Dendritic cell treated with granulocyte-macrophage colony-stimulating factor and Interleukin-4, amounts not matched to agents 40 ng/mL and 50 ng/mL, for 4 days (primary cell): ENCODE results near the gene PRRX2.
"Not testable (repeated sequence)": the region's sequence is repeated elsewhere in the genome, so short reads cannot be mapped to it uniquely, and the experiment has no call there.

ENCODE experiments used
- H3K27ac Mint-ChIP-seq: one replicate; pipeline ENCODE4 v1.8.0; 2022; ENCODE audit warnings: mild to moderate bottlenecking, mixed read lengths
- H3K27me3 Mint-ChIP-seq: one replicate; pipeline ENCODE4 v1.8.0; 2022; ENCODE audit warnings: mild to moderate bottlenecking, mixed read lengths
- H3K36me3 Mint-ChIP-seq: one replicate; pipeline ENCODE4 v1.8.0; 2022; ENCODE audit warnings: low read depth, mixed read lengths
- H3K4me1 Mint-ChIP-seq: one replicate; pipeline ENCODE4 v1.8.0; 2022; ENCODE audit warnings: low read depth, mixed read lengths
- H3K4me3 Mint-ChIP-seq: one replicate; pipeline ENCODE4 v1.8.0; 2022; ENCODE audit warnings: mild to moderate bottlenecking, moderate library complexity, mixed read lengths
- H3K9me3 Mint-ChIP-seq: one replicate; pipeline ENCODE4 v1.8.0; 2022; ENCODE audit warnings: mixed read lengths
- intact Hi-C: fragments of 100-400 bp; cut with micrococcal nuclease; formaldehyde crosslinking; loops from one replicate; pipeline ENCODE4 v1.15.0; 2022

Gene PRRX2

DNA sequence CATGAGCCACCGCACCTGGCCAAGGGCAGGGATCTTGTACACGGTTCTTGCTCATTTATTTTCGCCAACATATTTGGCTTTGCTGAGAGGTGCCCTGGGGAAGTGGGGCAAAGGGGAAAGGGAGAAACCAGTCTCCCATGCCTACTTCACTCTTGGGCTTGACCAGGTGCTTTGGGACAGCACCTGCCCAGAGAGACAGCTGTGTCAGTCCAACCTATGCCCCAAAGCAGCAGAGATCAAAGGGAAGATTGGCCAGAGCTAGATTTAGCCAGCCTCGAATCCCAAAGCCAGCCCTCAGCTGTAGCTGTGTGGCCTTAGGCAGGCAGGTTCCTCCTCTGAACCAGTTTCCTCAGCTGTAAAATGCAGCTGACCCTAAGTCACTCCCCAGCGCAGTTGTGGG is 89.7 kb downstream of the PRRX2 start:
- H3K4me1 Mint-ChIP-seq, result peaks cover 42% of the 10 kb centered on the region
- H3K27ac Mint-ChIP-seq, result no peak overlapping the region
- H3K36me3 Mint-ChIP-seq, result no peaks in the 10 kb centered on the region
- H3K4me3 Mint-ChIP-seq, result no peak overlapping the region
- H3K9me3 Mint-ChIP-seq, result no peaks in the 10 kb centered on the region
- H3K27me3 Mint-ChIP-seq, result peaks cover 50% of the 10 kb centered on the region
- intact Hi-C loops, result no loop called here

DNA sequence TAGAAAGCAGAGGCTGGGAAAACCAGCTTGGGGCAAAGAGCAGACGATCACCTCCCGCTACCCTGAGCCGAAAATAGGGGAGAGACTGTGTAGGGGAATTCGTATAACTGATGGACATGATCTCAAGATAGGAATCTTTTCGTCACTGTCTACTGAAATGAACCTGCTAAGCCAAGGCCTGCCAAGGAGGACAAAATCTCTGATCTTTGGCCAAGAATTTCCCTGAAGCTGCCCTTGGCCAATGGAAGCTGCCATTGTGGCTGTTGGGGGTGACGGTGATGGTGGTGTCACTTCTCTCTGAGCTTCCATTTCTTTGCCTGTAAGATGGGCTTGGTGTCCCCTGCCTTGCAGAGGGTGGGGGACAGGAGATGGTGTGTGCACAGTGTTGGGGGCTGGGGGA is 90.7 kb downstream of the PRRX2 start:
- Mint-ChIP-seq H3K4me1 (peaks cover 45% of the 10 kb centered on the region), H3K27ac (no peak overlapping the region), H3K4me3 (no peak overlapping the region), H3K9me3 (no peaks in the 10 kb centered on the region), H3K36me3 (no peaks in the 10 kb centered on the region), H3K27me3 (peaks cover 44% of the 10 kb centered on the region)
- intact Hi-C loops, result no loop called here

DNA sequence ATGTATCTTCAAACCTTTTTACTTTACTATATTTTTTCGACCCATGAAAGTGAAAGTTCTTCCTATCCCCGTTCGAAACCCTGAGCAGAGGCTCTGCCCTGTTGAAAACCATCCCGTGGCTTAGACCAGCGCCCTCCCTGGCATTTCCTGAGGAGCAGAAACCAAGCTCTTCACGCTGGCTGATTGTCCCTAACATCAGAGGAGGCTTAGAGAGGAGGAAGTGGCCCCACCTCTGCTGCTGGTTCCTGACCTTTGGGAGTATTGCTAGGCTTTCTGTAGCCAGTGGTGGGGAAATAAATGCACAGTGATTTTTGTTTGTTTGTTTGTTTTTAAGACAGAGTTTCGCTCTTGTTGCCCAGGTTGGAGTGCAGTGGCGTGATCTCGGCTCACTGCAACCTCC is 91.6 kb downstream of the PRRX2 start:
- Mint-ChIP-seq H3K27ac (peak overlapping the region; percentile 28), H3K9me3 (no peaks in the 10 kb centered on the region), H3K4me1 (peaks cover 53% of the 10 kb centered on the region), H3K27me3 (peaks cover 38% of the 10 kb centered on the region), H3K36me3 (no peaks in the 10 kb centered on the region), H3K4me3 (peak overlapping the region; percentile 59)
- intact Hi-C loops, result no loop called here

DNA sequence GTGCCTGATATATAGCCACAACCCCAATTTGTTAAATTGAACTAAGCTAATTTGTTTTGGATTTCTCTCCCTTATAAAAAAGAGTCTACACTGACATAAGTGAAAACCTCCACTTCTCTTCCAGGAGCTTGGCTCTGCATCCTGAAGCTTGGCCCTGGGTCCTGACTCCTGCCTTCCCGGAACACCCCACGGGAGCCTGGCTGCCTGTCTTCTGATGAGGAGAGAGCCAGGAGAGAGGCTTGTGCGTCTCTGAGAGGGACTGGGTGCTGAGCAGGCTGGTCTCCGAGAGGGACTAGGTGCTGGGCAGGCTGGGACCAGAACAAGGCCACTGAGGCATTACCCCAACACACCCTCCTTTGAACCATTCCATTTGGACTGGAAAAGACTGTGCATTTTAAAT is 93.9 kb downstream of the PRRX2 start:
- intact Hi-C loops, result no loop called here
- Mint-ChIP-seq H3K36me3 (no peaks in the 10 kb centered on the region), H3K27me3 (peaks cover 17% of the 10 kb centered on the region), H3K4me1 (peaks cover 54% of the 10 kb centered on the region), H3K27ac (no peak overlapping the region), H3K9me3 (no peaks in the 10 kb centered on the region), H3K4me3 (no peak overlapping the region)

DNA sequence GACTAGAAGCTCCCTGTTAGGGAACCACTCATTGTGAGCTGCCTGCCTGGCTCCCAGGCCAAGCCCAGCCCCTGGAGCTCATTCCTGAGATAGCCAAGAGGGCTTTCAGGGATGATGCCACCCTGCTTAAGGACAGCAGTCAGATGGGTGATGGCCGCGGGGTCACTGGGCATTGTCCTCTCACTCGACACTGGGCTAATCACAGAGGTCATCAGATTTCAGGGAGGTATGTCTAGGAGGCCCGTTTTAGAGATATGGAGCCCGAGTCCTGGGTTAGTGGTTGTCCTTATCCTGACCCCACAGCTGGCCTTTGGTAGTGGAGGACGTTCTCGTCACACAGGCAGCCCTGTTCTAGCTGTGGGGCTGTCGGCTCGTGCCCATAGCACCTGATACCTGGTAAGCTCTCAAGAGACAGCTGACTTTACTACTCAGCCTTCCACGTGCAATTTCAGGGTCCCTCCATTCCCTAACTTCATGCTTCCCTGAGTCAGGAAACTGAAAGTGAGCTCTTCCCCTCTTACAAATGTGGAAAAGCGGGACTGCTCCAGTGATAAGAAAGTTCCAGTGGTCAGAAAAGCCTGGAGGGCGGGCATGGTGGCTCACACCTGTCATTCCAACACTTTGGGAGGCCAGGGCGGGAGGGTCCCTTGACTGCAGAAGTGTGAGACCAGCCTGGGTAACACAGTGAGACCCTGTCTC is 94.5 kb downstream of the PRRX2 start:
- Mint-ChIP-seq H3K27ac (no peak overlapping the region), H3K4me3 (no peak overlapping the region), H3K27me3 (peaks cover 11% of the 10 kb centered on the region), H3K4me1 (peaks cover 54% of the 10 kb centered on the region), H3K9me3 (no peaks in the 10 kb centered on the region), H3K36me3 (no peaks in the 10 kb centered on the region)
- intact Hi-C loops, result no loop called here

DNA sequence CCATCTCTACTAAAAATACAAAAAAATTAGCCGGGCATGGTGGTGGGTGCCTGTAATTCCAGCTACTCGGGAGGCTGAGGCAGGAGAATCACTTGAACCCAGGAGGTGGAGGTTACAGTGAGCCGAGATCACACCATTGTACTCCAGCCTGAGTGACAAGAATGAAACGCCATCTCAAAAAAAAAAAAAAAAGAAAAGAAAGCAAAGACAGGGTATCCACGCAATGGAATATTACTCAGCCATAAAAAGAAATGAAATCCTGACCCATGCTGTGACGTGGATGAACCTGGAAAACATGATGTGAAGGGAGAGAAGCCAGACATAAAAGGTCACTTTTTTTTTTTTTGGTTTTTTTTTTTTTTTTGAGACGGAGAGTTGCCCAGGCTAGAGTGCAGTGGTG is 95.3 kb downstream of the PRRX2 start:
- H3K27ac Mint-ChIP-seq, H3K9me3 Mint-ChIP-seq, intact Hi-C loops, H3K27me3 Mint-ChIP-seq, H3K36me3 Mint-ChIP-seq, H3K4me3 Mint-ChIP-seq: not testable (repeated sequence)
- H3K4me1 Mint-ChIP-seq, result peaks cover 54% of the 10 kb centered on the region

DNA sequence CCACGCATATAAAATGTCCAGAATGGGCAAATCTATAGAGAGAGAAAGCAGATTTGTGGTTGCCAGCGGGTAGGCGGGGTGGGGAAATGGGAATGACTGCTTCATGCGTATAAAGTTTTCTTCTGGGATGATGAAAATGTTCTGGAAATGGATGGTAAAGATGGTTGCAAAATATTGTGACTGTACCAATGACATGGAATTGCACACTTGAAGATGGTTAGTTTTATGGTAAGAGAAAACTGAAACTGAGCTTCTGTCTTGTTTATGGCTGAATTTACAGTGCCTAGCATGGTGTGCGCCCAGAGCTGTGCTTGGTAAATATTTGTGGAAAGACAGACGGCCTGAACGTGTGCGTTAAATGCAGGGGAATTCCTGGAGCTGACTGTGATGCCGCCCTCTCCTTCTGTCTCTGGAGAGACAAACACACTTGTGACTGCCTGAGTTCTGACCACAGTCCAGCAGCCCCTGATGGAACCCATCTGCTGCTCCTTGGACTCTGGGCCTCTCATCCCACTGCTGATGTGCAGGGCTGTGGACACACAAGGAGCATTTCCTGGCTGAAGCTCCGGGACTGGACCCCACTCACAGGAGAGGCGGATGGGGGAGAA is 96.0 kb downstream of the PRRX2 start:
- Mint-ChIP-seq H3K27ac (no peak overlapping the region), H3K36me3 (no peaks in the 10 kb centered on the region), H3K4me3 (no peak overlapping the region), H3K4me1 (peaks cover 54% of the 10 kb centered on the region), H3K27me3 (peaks cover 8% of the 10 kb centered on the region), H3K9me3 (no peaks in the 10 kb centered on the region)
- intact Hi-C loops, result no loop called here

DNA sequence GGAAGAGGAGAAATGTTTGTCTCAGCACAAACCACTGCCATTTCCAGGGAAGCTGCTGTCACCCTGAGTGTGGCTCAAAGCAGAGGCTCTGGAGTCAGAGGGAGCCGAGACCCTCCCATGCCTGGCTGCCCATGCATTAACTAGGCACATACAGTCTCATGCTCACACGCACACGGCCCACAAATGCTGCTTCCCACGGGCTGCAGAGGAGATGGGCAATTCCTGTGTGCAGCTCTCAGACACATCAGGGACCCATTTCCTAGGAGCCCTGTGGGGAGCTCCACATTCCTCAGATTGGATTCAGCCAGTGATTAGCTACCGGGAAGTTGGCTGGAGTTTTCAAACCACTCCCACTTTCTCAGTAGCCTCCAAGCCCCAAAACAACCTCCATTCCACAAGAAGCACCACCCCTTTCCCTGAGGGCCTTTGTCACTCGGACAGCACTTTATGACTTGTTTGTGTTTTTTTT is 96.5 kb downstream of the PRRX2 start:
- Mint-ChIP-seq H3K36me3 (no peaks in the 10 kb centered on the region), H3K4me1 (peaks cover 51% of the 10 kb centered on the region), H3K9me3 (no peaks in the 10 kb centered on the region), H3K4me3 (no peak overlapping the region), H3K27ac (peak overlapping the region; percentile 68), H3K27me3 (peaks cover 8% of the 10 kb centered on the region)
- intact Hi-C loops, result no loop called here

DNA sequence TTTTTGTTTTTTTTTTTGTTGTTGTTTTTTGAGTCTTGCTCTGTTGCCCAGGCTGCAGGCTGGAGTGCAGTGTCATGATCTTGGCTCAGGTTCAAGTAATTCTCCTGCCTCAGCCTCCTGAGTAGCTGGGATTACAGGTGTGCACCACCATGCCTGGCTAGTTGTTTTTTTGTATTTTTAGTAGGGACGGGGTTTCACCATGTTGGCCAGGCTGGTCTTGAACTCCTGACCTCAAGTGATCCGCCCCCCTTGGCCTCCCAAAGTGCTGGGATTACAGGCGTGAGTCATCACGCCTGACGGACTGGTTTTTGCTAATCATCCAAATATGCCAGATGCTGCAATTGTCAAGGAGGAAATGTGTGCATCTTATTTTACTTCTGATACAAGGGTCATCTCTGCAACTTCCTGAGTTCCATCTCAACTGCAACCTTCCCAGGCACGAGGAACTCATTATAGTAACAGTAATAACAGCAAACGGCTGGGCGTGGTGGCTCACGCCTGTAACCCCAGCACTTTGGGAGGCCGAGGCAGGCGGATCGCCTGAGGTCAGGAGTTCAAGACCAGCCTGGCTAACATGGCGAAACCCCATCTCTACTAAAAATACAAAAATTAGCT is 97.0 kb downstream of the PRRX2 start:
- H3K4me3 Mint-ChIP-seq, H3K9me3 Mint-ChIP-seq, intact Hi-C loops, H3K27me3 Mint-ChIP-seq, H3K36me3 Mint-ChIP-seq: not testable (repeated sequence)
- Mint-ChIP-seq H3K4me1 (peaks cover 46% of the 10 kb centered on the region), H3K27ac (peak overlapping the region; percentile 68)

DNA sequence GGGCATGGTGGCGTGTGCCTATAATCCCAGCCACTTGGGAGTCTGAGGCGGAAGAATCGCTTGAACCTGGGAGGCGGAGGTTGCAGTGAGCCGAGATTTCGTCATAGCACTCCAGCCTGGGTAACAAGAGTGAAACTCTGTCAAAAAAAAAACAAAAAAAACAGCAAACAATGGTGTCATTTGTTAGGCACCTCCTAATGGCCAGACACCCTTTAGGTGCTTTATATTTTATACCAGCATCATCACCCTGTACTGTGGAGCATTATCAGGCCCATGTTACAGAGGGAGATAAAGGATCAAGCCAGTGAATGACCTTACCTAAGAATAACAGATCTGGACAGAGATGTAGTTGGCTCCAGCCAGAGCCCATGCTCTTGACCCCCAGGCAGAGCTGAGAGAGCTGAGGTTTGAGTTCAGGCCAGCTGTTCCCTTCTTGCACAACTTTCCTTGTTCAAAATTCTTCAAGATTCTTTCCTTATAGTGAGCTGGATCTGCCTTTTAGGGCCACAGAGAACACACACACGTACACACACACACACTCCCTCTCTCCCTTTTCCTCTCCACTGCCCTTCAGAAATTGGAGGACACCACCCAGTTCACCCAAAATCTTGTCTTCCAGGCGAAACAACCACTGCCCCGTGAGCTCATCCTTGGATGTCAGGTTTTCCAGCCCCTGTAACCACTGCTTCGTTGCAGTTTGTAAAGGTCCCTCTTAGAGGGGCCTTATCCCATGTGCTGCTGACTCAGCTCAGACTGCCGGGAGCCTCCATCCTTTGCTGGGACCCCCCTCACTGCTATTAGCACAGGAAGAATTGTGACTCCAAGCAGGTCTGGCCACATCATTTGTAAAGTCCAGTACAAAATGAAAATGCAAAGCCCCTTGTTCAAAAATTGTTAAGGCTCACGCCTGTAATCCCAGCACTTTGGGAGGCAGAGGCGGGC is 97.8 kb downstream of the PRRX2 start:
- peaks cover 8% of the 10 kb centered on the region for H3K27me3 Mint-ChIP-seq
- H3K9me3 Mint-ChIP-seq, result no peaks in the 10 kb centered on the region
- peak overlapping the region; percentile 68 for H3K27ac Mint-ChIP-seq
- H3K4me3 Mint-ChIP-seq, result no peak overlapping the region
- peaks cover 38% of the 10 kb centered on the region for H3K4me1 Mint-ChIP-seq
- intact Hi-C loops, result no loop called here
- no peaks in the 10 kb centered on the region for H3K36me3 Mint-ChIP-seq

DNA sequence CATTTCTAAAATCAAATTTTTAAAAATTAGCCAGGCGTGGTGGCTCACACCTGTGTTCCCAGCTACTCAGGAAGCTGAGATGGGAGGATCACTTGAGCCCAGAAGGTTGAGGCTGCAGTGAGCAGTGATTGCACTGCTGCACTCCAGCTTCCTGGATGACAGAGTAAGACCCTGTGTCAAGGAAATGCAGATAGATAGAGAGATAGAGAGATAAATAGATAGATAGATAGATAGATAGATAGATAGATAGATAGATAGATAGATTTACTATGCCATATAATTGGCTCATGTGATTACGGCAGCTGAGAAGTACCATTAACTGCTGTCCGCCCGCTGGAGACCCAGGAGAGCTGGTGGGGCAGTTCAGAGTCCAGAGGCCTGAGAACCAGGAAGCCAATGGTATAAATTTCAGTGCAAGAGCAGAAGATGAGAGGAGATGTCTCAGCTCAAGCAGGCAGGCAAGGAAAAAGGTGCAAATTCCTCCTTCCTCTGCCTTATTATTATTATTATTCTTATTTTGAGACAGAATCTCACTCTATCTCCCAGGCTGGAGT is 100.4 kb downstream of the PRRX2 start:
- H3K27me3 Mint-ChIP-seq, result no peaks in the 10 kb centered on the region
- peaks cover 32% of the 10 kb centered on the region for H3K4me1 Mint-ChIP-seq
- H3K4me3 Mint-ChIP-seq, result no peak overlapping the region
- H3K27ac Mint-ChIP-seq, result no peak overlapping the region
- H3K36me3 Mint-ChIP-seq, result no peaks in the 10 kb centered on the region
- H3K9me3 Mint-ChIP-seq, result no peaks in the 10 kb centered on the region
- intact Hi-C loops, result no loop called here

DNA sequence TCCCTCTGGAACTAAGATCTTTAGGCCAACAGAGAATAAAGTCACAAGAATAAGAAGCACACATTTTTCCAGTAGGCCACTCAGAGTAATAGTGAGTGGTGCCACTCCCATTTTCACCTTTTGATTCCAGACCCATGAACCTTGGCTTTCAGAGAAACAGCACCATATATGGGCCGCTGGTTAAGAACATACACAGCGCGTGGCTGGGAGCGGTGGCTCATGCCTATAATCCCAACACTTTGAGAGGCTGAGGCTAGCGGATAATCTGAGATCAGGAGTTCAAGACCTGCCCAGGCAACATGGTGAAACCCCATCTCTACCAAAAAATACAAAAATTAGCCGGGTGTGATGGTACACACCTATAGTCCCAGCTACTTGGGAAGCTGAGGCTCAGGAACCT is 103.0 kb downstream of the PRRX2 start:
- peak overlapping the region; percentile 16 for H3K27ac Mint-ChIP-seq

DNA sequence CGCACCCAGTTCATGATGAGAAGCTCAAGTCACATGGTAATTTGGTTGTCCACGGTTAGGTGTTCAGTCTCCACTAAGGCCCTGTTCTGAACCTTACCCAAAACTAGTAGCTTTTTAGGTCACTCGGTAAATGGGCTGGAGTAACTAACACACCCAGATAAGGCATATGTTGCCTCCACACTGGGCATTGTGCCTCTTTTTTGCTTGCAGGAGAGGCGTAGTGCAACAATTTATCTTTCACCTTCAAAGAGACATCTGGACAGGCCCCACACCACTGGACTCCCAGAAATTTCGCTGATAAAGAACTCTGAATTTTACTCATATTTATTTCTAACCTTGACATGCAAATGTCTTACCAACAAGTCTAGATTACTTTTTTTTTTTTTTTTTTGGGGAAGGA is 104.2 kb downstream of the PRRX2 start:
- no peaks in the 10 kb centered on the region for H3K36me3 Mint-ChIP-seq
- peaks cover 1% of the 10 kb centered on the region for H3K27me3 Mint-ChIP-seq
- no peaks in the 10 kb centered on the region for H3K9me3 Mint-ChIP-seq
- intact Hi-C loops, result no loop called here
- H3K4me1 Mint-ChIP-seq, result peaks cover 21% of the 10 kb centered on the region
- H3K4me3 Mint-ChIP-seq, result no peak overlapping the region
- H3K27ac Mint-ChIP-seq, result no peak overlapping the region

More for the DNA sequence above, 103.0 kb downstream of the PRRX2 start:
- H3K9me3 Mint-ChIP-seq, result no peaks in the 10 kb centered on the region
- H3K4me1 Mint-ChIP-seq, result peaks cover 16% of the 10 kb centered on the region
- no peaks in the 10 kb centered on the region for H3K27me3 Mint-ChIP-seq
- H3K36me3 Mint-ChIP-seq, result no peaks in the 10 kb centered on the region
- no peak overlapping the region for H3K4me3 Mint-ChIP-seq
- intact Hi-C loops, result no loop called here
